ENCODE measurements around the gene GINS3. TPM values are rescaled to one million over a fixed set of nuclear protein-coding genes. Genes with fewer than 3 reads are reported as not detected.

Gene GINS3
- total RNA-seq, 1 experiment from 2014 or later: 26.3 TPM

Other genes with a start within 250 kb of the GINS3 start
- gene CSNK2A2, start 194.4 kb upstream of the GINS3 start, total RNA-seq (2014; rRNA removed; shearing (Covaris generic)): 14.8 and 36.1 TPM in 2 replicates
- gene PRSS54, start 97.4 kb upstream of the GINS3 start, total RNA-seq (2014; rRNA removed; shearing (Covaris generic)): not detected in 2 replicates
- 6.5 and 12.3 TPM in 2 replicates for gene NDRG4, start 107.7 kb downstream of the GINS3 start, total RNA-seq (2014; rRNA removed; shearing (Covaris generic))
- 7.5 and 11.0 TPM in 2 replicates for gene SETD6, start 123.0 kb downstream of the GINS3 start, total RNA-seq (2014; rRNA removed; shearing (Covaris generic))
- 68.8 and 122 TPM in 2 replicates for gene CNOT1, start 237.4 kb downstream of the GINS3 start, total RNA-seq (2014; rRNA removed; shearing (Covaris generic))

Data from M059J (cell line).